GM18526 (cell line): ENCODE measurements around the gene CEP112.

Experiments
- POLR2A ChIP-seq: IDR thresholded peaks from 3 replicates; pipeline ENCODE4 v1.6.1; 2011; ENCODE audit not compliant: insufficient read length; ENCODE audit errors: extremely low read depth

CEP112 gene

GRCh38 chr17:65683428-65683827 is 508.5 kb downstream of the CEP112 start:
- no peak for TF ChIP-seq POLR2A

DNA sequence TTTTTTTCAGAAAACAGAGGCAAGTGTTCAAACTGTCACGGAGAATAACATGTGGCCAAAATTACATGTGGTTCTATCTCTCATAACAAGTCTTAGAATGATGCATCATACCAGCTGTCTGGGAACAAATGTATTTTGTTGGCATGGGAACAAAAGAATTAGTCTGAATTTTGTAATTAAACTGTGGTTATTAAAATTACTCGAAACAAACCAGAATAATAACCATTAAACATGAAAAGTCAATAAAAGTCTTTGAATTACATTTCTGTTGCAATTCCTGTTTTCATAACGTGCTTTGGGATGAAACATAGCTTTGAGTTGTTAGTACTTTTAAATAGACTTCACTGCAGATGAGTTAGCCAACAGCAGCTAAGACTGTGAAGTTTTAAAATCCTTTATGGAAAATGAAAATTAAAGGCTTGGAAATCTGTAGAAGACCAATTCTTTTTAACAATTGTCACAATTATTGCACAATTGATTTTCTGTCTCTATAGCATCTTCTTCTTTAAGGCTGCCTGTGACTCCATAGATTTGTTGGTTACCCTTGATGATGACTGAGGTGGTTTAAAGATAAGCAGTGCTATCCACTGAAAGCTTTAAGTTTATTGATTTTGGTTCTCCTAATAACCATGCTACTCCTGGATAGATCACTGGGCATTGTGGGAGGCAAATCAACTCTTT is 512.6 kb downstream of the CEP112 start:
- TF ChIP-seq POLR2A: no peak

DNA sequence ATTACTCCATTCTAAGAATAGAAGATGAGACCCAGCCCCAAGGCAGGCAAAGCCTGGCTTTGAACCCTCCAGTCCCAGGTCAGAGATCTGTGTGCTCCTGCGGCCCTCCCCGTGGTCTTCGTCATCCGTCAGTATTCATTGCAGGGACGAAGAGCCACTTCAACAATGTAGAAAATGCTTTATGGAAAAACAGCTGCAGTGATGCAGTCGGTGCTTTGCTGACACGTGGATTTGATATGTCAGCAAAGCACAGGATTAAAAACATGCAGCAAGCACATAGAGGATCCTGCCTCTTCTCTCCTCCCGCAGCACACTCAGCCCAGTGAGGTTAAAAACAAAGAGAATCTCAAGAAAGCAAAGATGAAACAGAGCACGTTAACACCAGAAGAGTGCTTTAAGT is 513.4 kb downstream of the CEP112 start:
- TF ChIP-seq POLR2A: no peak

DNA sequence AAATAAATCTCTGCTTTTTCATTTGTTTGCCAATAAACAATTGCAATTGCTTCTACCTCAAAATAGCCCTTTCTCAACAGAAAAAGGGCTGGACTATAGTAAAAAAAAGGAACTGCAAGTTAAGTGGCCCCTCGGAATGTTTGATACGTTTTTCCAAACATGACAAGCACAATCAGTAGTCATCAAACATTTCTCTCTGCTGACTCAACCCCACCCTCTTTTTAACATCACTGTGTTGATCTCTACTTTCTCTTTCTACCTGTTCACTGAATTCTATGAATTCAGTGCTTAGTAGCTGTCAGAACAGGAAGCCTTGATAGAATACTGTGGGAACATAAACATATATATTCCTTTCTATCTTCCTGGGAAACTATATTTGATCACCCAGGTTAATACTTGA is 514.0 kb downstream of the CEP112 start:
- TF ChIP-seq POLR2A: no peak

DNA sequence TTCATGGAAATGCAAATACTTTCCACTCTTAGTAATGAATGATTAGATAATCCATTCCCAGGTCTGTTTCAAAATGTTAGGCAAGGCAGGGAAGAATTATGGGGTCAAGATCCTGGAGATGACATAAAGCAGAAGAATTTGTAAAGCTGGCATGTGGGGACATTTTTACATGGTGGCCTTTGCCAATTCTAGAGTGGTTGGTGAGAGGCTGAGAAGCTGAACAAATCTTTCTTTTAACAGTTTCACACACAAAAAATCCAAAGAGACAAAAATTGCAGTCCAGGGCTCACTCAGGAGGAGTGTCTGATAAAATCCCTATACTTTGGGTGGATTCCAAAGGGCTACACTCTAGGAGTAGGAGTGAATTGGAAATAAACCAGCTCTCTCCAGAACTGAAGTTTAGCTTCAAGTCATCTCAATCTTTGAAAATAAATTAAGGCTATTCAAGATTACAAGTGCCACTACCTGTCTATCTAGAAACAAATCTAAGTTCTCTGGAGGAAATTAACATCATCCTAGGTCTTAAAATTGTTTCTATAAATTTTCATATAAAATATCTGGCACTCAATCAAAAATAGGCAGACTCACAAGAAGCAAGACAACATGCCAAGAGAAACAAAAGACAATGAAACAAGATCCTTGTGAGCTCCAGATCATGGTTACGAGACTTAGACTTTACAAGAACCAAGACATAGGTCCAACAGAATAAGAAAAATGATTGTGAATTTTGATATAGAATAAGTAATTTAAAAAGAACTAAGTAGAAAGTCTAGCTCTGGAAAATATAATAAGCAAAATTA is 517.5 kb downstream of the CEP112 start:
- TF ChIP-seq POLR2A: no peak

DNA sequence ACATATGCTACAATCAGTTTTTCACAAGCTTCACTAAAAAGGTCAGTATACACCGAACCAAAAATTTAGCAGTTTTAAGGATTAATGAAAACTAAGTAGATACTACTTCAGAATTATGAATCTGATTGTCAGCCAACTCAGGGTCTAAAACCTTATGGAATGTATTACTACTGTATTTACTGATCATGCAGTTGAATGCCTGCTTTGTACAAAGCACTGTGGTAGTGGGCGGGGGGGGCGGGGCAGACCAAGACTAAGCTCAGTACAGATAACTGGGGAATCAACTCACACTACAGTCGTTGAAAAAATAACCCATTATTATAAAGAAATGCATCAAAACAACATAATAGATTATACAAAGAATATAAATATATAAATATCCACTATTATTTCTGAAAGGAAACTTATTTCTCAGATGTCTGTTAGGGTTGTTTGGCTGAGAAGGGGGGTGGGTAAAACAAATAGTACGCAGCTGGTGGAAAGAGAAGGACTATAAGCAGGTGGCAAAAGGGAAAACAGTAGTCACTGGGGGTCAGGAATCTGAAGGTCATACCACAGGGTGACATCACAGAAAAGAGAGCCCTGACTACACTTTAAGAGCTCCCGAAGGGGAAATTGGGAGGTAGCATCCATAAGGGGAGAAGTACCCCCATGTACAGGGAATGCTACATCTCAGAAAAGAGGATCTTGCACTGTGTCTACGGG is 521.1 kb downstream of the CEP112 start:
- TF ChIP-seq POLR2A: no peak

DNA sequence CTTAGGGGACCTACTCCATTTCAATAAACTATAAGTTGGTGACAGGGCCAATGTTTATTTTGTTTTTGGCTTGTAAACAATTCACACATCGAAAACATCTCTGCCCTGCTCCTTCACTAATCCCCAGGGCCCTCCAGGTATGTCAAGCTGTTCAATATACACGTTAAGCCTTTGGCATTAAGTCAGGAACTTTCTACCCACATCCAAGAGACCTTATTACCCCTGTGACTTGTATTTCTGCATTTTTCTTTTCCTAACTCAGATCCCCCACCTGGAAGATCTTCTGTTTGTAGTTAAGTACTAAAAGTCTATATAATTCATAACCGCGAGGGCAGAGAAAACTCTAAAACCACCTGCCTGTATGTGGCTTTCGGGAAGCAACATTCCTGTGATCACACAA is 523.7 kb downstream of the CEP112 start:
- no peak for TF ChIP-seq POLR2A

DNA sequence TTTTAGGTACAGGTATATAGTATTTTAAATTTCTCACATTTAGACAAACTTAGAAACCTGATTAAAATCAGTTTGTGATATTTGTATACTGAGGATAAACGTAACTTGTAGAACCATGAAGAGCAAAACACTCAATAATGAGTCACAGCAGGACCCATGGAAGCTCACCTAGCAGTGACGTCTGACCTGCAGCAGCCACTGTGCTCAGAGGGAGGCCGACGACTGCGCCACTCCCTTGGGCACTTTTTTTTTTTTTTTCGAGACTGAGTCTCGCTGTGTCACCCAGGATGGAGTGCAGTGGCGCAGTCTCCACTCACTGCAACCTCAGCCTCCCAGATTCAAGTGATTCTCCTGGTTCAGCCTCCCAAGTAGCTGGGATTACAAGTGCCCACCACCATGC is 524.3 kb downstream of the CEP112 start:
- TF ChIP-seq POLR2A: no peak

GRCh38 chr17:65666876-65667321 is 525.0 kb downstream of the CEP112 start:
- no peak for TF ChIP-seq POLR2A

GRCh38 chr17:65665966-65666365 is 526.0 kb downstream of the CEP112 start:
- no peak for TF ChIP-seq POLR2A

DNA sequence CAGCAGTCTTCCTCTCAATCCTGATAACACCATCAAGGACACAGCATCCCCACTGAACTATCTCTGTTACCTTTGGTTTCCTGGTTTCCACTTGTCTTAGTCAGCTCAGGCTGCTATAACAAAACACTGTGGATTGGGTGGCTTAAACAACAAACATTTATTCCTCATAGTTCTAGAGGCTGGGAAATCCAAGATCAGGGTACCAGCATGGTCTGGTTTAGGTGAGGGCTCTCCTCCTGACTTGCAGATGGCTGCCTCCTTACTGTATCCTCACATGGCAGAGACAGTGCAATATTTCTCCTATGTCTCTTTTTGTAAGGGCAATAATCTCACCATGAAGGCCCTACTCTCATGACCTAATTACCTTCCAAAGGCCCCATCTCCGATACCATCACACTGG is 527.2 kb downstream of the CEP112 start:
- TF ChIP-seq POLR2A: no peak

DNA sequence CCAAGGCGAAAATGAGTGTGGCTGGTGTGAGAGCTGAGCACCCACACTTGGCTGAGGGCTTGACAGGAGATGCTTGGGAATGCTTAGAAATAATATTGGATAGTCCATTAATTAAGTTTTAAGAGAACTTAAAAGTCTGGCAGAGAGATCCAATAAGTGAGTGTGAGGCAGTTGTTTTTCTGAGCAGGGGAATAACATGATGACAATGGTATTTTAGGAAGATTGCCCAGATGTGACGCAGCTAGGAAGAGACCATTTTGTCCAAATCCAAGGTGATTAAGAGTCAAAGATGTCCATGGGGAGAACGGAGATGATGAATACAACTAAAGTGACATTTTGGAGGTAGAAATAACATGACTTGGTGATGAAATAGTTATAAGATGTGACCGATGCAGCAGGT is 527.7 kb downstream of the CEP112 start:
- no peak for TF ChIP-seq POLR2A

GRCh38 chr17:65662196-65662595 is 529.7 kb downstream of the CEP112 start:
- TF ChIP-seq POLR2A: no peak

DNA sequence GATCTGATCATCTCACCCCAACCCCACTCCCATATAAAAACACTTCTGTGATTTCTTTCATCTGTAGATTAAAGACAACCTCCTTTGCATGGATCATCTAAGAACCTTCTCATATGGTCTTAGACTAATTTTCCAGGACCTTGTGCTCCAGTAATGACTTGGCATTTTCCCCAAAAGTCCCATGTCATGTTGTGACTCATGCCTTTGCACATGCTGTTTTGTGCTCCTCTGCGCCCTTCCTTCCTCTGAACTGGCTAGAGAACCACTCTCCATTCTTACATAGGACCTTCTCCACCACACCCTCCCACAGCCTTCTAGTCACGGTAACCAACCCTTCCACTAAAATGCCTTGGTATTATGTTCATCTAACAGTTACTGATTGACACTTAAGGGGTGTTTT is 531.0 kb downstream of the CEP112 start:
- TF ChIP-seq POLR2A: no peak

GRCh38 chr17:65660078-65660477 is 531.9 kb downstream of the CEP112 start:
- TF ChIP-seq POLR2A: no peak

DNA sequence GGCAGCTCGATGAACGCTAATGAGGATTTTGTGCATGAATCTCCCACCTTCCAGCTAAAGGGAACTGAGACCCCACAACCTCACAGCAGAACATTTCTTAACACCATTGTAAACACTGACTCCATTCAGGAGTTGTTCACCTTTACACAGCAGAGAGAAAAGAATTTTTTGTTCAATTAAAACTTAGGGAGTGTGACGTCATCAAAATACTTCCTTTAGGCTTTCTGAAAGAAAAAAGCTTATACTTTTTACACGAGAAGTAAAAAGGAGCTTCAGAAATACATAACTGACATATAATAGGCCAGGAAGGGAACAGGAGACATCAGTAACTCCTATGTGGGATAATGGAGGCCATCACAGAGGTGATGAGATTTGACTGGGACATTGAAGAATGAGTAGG is 532.4 kb downstream of the CEP112 start:
- no peak for TF ChIP-seq POLR2A
